Activated CD4-positive, alpha-beta T cell treated with anti-CD3 and anti-CD28 coated beads, Interleukin-2, amount 50 U/mL, for 16 hours (primary cell): ENCODE measurements around the gene NPLOC4.

Experiments used
- DNase-seq: peaks from one replicate; pipeline ENCODE4 v3.0.0-alpha.2; 2020

Gene NPLOC4

DNA sequence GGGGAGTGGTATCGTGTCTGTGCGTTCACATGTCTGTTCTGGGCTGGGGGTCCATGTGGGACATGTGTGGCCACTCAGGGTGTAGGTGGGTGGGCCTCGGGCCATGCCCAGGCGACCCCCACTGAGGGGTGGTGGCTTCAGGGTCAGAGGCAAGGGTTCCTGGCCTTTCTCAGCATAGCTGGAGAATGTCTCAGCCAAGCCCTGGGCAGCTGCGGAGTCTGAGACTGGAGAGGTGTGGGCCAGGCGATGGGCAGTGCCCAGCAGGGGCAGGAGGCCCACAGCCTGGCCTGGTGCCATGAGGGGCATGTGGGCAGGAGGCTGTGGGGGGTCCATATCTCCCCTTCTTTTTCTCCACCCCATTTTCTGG, 107.5 kb downstream of the NPLOC4 start:
- no peak for DNase-seq

DNA sequence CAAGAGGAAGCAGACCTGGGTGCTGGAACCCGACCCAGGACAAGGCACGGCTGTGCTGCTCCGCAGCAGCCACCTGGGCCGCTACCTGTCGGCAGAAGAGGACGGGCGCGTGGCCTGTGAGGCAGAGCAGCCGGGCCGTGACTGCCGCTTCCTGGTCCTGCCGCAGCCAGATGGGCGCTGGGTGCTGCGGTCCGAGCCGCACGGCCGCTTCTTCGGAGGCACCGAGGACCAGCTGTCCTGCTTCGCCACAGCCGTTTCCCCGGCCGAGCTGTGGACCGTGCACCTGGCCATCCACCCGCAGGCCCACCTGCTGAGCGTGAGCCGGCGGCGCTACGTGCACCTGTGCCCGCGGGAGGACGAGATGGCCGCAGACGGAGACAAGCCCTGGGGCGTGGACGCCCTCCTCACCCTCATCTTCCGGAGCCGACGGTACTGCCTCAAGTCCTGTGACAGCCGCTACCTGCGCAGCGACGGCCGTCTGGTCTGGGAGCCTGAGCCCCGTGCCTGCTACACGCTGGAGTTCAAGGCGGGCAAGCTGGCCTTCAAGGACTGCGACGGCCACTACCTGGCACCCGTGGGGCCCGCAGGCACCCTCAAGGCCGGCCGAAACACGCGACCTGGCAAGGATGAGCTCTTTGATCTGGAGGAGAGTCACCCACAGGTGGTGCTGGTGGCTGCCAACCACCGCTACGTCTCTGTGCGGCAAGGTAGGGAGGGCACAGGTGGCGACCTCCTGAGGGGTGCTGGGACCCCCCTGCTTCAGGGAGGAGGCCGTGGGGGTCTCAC, 108.1 kb downstream of the NPLOC4 start:
- DNase-seq: no peak

DNA sequence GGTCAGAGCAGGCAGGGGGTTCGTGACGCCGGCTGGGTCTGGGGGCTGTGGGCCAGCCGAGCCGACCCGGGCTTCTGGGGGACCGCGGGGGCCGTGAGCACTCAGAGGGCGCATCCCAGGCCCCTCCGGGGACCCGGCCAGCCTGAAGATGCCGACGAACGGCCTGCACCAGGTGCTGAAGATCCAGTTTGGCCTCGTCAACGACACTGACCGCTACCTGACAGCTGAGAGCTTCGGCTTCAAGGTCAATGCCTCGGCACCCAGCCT, 108.6 kb downstream of the NPLOC4 start:
- DNase-seq: no peak

GRCh38 chr17:81527591-81528383, 109.1 kb downstream of the NPLOC4 start, which contains the start of gene FSCN2:
Gene FSCN2 (plus strand): TSS chr17:81528377. CDS start chr17:81528532, 155 bp downstream.
- no peak for DNase-seq

DNA sequence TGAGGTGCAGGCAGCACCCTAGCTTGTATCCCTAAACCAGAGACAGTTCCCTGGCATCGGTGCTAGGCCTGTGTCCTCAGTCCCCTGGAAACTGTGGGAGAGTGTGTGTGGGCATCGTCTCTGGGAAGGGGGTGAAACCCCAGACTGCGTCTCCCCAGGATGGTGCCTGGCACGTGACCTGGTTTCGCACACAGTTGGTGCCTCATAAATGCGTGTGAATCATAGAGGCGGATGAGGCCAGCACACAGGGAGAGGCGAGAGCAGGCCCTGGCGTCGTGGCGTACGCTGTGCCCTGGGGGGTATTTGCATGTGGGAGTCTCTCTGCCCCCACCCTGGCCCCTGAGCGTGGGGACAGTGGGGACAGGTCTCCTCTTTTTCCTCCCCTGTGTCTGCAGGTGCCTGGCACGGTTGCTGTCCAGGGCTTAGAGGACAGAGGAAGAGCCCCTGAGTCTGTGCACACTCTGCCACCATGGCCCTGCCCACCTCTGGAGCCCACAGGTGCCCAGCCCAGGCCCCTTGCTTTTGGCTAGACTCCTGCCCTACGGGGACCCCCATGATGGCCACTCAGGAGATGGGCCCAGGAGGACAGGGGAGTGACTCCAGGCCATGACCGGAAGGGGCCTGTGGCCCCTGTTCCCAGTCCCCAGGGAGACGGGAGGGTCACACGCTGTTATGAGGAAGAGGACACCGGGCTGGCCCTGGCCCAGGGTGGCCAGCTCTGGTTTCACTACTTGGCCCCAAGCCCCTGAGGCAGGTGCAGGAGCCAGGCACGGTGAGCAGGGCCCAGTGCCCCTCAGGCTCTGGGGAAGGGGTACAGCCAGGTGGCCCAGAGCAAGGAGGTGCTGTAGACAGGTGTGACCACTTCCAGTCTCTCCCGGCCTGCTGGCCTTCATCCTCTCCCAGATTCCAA, 110.0 kb downstream of the NPLOC4 start:
- no peak for DNase-seq

- no peak for DNase-seq
Measured at GRCh38 chr17:81524865-81525159, 112.1 kb downstream of the NPLOC4 start.

- no peak for DNase-seq
Measured at GRCh38 chr17:81524039-81524864, 112.7 kb downstream of the NPLOC4 start.

DNA sequence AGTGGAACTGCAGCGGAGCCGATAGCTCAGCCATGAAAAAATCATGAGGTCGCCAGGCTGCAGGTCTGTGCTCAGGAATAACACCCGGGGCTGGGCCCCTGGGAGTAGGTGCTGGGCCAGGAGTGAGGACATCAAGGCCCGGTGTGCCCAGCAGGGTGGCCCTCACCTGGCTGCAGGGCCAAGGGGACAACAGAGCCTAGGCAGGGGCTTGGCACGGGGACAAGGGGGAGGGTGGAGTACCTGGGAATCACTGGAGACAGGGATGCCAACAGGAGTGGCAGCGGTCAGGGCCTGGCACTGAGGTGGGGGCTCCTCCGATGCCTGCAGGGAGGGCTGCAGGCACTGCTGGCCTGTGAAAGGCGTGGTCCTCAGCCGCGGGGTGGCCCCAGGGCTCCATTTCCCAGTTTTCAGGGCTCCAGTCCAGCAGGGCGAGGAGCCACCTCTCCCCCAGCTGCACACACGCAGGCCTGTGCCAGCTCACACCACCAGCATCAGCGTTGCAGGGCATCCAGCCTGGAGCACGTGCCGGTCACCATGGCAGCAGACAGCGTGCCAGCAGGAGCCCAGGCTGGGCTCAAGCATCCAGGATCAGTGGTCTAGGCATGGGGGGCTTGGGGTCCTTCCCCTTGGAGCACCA, 113.4 kb downstream of the NPLOC4 start:
- no peak for DNase-seq

- DNase-seq: no peak
Measured at GRCh38 chr17:81522491-81523401, 114.2 kb downstream of the NPLOC4 start.

DNA sequence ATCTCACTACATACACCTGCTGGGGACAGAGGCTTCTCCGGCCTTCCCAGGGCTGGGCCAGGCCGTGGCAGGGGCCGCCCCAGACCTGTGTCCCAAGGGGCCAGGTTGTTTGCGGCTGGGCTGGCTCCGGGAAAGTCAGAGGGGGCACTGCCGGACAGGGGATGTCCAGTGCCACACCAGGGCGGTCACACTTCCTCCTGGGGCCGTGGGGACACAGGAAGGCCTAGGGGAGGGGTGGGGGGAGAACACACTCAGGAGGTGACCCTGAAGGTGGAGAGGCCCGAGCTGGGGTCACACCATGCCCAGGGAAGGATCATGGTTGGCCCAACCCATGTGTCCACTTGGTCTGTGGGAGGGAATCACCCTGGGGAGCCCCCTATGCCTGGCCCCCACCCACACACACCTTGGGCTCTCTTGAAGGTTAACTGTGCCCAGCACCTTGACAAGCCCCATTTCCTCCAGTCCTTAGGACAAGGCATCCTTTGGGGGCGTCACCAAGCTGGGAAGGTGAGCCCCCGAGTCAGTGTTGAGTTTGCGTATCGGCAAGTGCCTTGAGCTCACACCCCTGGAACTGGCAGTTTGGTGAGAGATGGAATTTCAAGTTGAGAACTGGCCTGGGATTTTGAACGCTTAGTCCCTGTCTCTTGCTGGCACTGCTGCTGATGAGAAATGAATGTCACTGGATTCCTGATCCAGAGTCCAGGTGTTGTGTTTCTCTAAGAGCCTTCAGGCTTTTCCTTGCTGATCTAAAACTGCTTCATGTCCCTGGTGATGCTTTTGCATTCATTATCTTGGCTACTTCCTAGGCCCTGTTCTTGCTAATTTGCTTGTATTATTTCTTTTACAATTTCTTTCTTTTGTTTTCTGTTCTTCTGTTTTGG, 116.7 kb downstream of the NPLOC4 start:
- DNase-seq: no peak

GRCh38 chr17:81519284-81520020, 117.5 kb downstream of the NPLOC4 start:
- peak; percentile 47 for DNase-seq

DNA sequence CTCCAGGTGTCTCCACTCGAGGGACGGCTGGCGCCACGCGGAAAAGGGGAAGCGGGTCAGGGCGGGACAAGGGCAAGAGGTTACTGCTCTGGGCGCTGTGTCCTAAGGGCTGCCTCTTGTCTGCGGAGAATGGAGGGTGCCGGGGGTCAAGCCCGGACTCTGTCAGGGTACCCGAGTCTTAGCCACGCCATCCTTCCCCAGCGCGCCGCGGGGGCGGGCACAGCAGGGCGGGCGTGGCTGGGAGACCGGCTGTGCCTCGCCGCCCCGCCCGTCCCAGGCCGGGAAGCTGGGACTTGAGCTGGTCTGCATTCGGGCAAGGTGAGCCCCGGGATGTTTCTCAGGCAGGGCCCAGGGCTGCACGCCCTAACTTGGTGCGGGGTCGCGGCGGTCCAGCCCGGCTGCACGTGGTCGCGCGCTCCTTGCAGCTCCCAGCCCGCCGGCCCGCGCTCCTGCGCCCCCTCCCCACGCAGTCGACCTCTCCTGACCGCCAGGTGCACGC, 118.1 kb downstream of the NPLOC4 start:
- no peak for DNase-seq

GRCh38 chr17:81518113-81518784, 118.7 kb downstream of the NPLOC4 start:
- DNase-seq: no peak

DNA sequence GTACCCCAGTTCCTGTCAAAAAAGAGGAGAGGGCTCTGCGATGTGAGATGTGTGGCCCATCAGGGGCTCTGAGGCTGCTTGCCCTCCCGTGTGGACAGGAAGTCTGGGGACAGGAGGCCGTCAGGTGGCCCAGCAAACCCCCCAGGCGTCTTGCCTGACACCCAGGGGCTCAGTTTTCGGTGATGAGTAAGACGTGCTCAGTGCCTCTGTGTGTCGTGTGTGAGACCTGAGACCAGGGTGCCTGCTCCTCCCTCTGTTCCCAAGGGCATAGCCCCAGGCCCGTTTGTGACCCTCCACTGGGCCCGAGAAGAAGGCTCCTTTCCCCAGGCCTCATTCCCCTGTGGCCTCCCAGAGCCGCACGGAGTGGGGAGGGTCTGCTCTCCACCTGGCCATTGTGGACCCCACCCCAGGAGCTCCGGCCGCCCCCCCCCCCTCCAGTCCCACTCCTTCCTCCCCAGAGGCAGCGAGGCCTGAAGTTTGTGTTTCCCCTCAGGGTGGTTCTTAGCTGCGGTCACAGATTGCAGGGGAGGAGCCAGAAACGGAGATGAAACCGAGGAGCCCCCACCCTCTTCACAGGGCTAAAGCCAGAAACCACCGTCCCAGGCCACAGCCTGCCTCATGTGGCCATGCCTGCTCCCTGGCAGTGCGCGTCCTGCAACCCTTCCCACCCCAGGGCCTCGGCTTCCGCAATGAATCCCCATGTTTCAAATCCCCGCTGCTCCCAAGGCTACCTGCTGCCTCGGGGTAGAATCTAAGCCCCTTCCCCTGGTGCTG, 119.4 kb downstream of the NPLOC4 start:
- DNase-seq: no peak

DNA sequence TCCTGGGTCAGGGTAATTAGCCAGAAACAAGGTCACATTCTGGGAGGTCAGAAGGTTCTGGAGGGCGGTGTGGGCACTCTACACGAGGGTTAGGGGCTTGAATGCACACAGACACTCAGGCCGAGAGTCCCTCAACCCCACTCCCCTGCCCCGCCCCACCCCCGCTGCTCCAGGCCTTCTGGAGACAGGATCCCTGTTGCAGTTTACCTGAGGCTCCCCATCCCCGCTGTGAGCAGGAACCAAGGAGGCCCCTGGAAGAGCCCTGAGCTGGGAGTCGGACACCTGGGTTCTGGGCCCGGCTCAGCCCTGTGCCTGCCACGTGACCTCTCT, 119.9 kb downstream of the NPLOC4 start:
- DNase-seq: no peak

- no peak for DNase-seq
Measured at GRCh38 chr17:81516439-81516838, 120.5 kb downstream of the NPLOC4 start.

DNA sequence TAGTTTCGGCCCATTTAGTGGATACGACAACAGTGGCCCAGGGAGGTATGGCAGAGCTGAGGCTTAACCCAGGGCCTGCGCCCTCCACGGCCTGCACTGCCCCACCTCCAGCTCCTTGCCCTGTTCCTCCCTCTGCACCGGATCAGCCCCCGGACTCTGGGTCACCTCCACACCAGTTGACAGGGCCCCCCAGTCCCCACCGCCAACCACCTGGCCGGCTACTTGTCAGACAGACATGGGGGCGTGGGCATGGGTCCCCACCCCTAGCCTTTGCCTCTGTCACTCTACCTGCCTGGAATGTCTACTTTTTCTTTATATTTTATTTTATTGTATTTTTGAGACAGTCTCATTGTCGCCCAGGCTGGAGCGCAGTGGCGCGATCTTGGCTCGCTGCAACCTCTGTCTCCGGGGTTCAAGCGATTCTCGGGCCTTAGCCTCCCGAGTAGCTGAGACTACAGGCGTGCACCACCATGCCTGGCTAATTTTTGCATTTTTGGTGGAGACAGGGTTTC, 121.3 kb downstream of the NPLOC4 start:
- no peak for DNase-seq
